ENCODE data around the gene PREPL.

DNA sequence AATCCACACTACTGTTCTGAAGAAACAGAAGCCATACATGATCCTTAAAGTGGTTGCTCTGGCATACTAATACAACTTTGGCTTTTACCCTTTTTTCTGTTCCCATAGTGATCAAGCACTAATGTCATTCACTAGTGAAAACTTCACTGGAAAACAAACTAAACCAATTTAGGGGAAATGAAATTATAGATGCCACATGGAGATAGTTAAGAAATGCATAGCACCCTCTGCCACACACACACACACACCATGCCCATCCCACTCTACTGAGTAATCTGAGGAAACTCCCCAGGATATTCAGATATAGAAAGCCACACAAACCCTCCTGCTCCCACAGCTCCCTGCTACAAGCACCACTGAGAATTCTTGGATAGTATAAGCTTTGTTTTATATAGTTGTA is 46.9 kb downstream of the PREPL start:
- TF ChIP-seq, protein P1, sequence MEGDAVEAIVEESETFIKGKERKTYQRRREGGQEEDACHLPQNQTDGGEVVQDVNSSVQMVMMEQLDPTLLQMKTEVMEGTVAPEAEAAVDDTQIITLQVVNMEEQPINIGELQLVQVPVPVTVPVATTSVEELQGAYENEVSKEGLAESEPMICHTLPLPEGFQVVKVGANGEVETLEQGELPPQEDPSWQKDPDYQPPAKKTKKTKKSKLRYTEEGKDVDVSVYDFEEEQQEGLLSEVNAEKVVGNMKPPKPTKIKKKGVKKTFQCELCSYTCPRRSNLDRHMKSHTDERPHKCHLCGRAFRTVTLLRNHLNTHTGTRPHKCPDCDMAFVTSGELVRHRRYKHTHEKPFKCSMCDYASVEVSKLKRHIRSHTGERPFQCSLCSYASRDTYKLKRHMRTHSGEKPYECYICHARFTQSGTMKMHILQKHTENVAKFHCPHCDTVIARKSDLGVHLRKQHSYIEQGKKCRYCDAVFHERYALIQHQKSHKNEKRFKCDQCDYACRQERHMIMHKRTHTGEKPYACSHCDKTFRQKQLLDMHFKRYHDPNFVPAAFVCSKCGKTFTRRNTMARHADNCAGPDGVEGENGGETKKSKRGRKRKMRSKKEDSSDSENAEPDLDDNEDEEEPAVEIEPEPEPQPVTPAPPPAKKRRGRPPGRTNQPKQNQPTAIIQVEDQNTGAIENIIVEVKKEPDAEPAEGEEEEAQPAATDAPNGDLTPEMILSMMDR (IDR thresholded peaks at IDR 0.05; ENCODE audit: extremely low read depth in 1 of 2, insufficient read depth in 1 of 2, low read depth in 1 of 2, low read length in 2 of 2): no peak
- TF ChIP-seq POLR2A (IDR thresholded peaks at IDR 0.05; ENCODE audit: low read depth, low read length) (no peak), POLR2AphosphoS5 (IDR thresholded peaks at IDR 0.05; ENCODE audit: insufficient read depth, low read depth, low read length) (no peak), EZH2 (IDR thresholded peaks at IDR 0.05; ENCODE audit: borderline replicate concordance, low read depth, low read length, severe bottlenecking) (no peak)
- TF ChIP-seq, protein P2, sequence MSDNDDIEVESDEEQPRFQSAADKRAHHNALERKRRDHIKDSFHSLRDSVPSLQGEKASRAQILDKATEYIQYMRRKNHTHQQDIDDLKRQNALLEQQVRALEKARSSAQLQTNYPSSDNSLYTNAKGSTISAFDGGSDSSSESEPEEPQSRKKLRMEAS (IDR thresholded peaks at IDR 0.05; ENCODE audit: insufficient read depth, insufficient read length): no peak

Data from endothelial cell of umbilical vein (primary cell).